B cell (primary cell): ENCODE results near the gene PBX1. TPM values are rescaled to one million over a fixed set of nuclear protein-coding genes. Genes with fewer than 3 reads are reported as not detected.

Source experiments
- ATAC-seq: fragments of 200-7000 bp; cut with Tn5 transposase; one replicate; pipeline ENCODE4 v1.10.0; 2021; ENCODE audit warnings: low read depth, mild to moderate bottlenecking, moderate number of reproducible peaks, moderate library complexity
- CTCF ChIA-PET: fragments of 350-600 bp; sonication (Branson Sonifier 250); formaldehyde crosslinking; loops from one replicate; lab custom pipeline; 2021; ENCODE audit warnings: antibody characterized with exemption, inconsistent platforms; lab: Charles Lee
- POLR2A ChIA-PET: fragments of 350-600 bp; sonication (Branson Sonifier 250); formaldehyde crosslinking; loops from one replicate; lab custom pipeline; 2021; ENCODE audit warnings: antibody characterized with exemption; lab: Charles Lee
- DNase-seq: peaks from one replicate; pipeline ENCODE4 v3.0.0; 2013
- H2AFZ ChIP-seq: 2 replicates; pipeline ENCODE4 v1.6.1; 2012; ENCODE audit warnings: mild to moderate bottlenecking, low read depth, low read length; ENCODE audit not compliant: insufficient read depth, poor library complexity, severe bottlenecking
- H3K27ac ChIP-seq, 2 donors: 1 replicate in 1 of 2; 2 replicates in 1 of 2; pipeline ENCODE4 v1.5.1; 2012 to 2013; ENCODE audit warnings: low read length in 2 of 2, mild to moderate bottlenecking in 2 of 2, moderate library complexity in 1 of 2
- H3K27me3 ChIP-seq, 4 experiments: fragments of 200-600 bp in 1 of 4; sonication (generic) in 1 of 4; replicated peaks in 1 of 4; 1 replicate in 2 of 4; 2 replicates in 2 of 4; pipeline versions ENCODE4 v1.6.1 to v1.7.0; 2013 to 2016; ENCODE audit warnings: low read length in 3 of 4, mild to moderate bottlenecking in 2 of 4, mixed read lengths in 1 of 4, moderate library complexity in 1 of 4; ENCODE audit not compliant: insufficient read depth in 4 of 4, control insufficient read depth in 3 of 4; ENCODE audit errors: control extremely low read depth in 1 of 4
- H3K36me3 ChIP-seq, 2 experiments: replicated peaks in 1 of 2; 1 replicate in 1 of 2; 2 replicates in 1 of 2; pipeline versions ENCODE4 v1.6.1 to v1.7.1; 2013; ENCODE audit warnings: low read length in 1 of 2; ENCODE audit not compliant: insufficient read depth in 2 of 2, control insufficient read depth in 1 of 2; ENCODE audit errors: control extremely low read depth in 1 of 2, extremely low read depth in 1 of 2
- H3K4me1 ChIP-seq, 2 donors: fragments of 200-600 bp in 1 of 2; sonication (generic) in 1 of 2; 1 replicate in 1 of 2; 2 replicates in 1 of 2; pipeline versions ENCODE4 v1.5.1 to v1.6.1; 2013 to 2017; ENCODE audit warnings: low read length in 2 of 2; ENCODE audit not compliant: control insufficient read depth in 2 of 2, insufficient read depth in 2 of 2
- H3K4me2 ChIP-seq: replicated peaks from 2 replicates; pipeline ENCODE3; 2012; ENCODE audit warnings: mild to moderate bottlenecking, low read depth, low read length; ENCODE audit not compliant: poor library complexity, severe bottlenecking
- H3K4me3 ChIP-seq, 5 experiments: fragments of 200-600 bp in 1 of 5; sonication (generic) in 1 of 5; 1 replicate in 3 of 5; 2 replicates in 2 of 5; pipeline versions ENCODE4 v1.5.1 to v1.7.0; 2011 to 2016; ENCODE audit warnings: low read length in 4 of 5, mild to moderate bottlenecking in 4 of 5, low read depth in 2 of 5, control low read depth in 1 of 5, moderate library complexity in 1 of 5; ENCODE audit not compliant: insufficient read depth in 1 of 5; ENCODE audit errors: control extremely low read depth in 1 of 5, extremely low read depth in 1 of 5
- H3K79me2 ChIP-seq: fragments of 200-600 bp; sonication (generic); one replicate; pipeline ENCODE4 v1.6.0; 2016; ENCODE audit warnings: low read length; ENCODE audit not compliant: control insufficient read depth, insufficient read depth
- H3K9ac ChIP-seq: fragments of 200-600 bp; sonication (generic); 2 replicates; pipeline ENCODE4 v1.6.1; 2017; ENCODE audit warnings: mild to moderate bottlenecking, low read length, moderate library complexity
- H3K9me3 ChIP-seq, 3 donors: one replicate each; pipeline versions ENCODE4 v1.6.1 to v1.7.1; 2013; ENCODE audit warnings: low read length in 2 of 3; ENCODE audit not compliant: control insufficient read depth in 2 of 3, insufficient read depth in 1 of 3; ENCODE audit errors: control extremely low read depth in 1 of 3
- H4K20me1 ChIP-seq: 2 replicates; pipeline ENCODE4 v1.6.0; 2012; ENCODE audit warnings: mild to moderate bottlenecking, low read length; ENCODE audit not compliant: insufficient read depth, control insufficient read depth, poor library complexity, severe bottlenecking
- H3K27ac Mint-ChIP-seq: one replicate; pipeline ENCODE4 v1.8.0; 2021; ENCODE audit warnings: mixed read lengths
- H3K27me3 Mint-ChIP-seq: one replicate; pipeline ENCODE4 v1.8.0; 2021; ENCODE audit warnings: mixed read lengths
- H3K4me1 Mint-ChIP-seq: one replicate; pipeline ENCODE4 v1.8.0; 2021; ENCODE audit warnings: mixed read lengths
- H3K4me3 Mint-ChIP-seq: one replicate; pipeline ENCODE4 v1.8.0; 2021; ENCODE audit warnings: mixed read lengths
- H3K9me3 Mint-ChIP-seq: one replicate; pipeline ENCODE4 v1.8.0; 2022; ENCODE audit warnings: mixed read lengths; ENCODE audit not compliant: insufficient read depth
- EZH2 ChIP-seq: IDR thresholded peaks from 2 replicates; pipeline ENCODE4 v1.6.1; 2012; ENCODE audit warnings: borderline replicate concordance, low read depth, mild to moderate bottlenecking, moderate library complexity, low read length; ENCODE audit not compliant: insufficient read depth, poor library complexity, severe bottlenecking
- WGBS: methylation state at CpG from one replicate; pipeline ENCODE4 v1.1.5; 2013; ENCODE audit warnings: missing lambda C conversion rate; ENCODE audit not compliant: insufficient coverage; 5-methylcytosine and 5-hydroxymethylcytosine counted together
- intact Hi-C: fragments of 100-400 bp; cut with micrococcal nuclease; formaldehyde crosslinking; loops from one replicate; pipeline ENCODE4 v1.10.0; 2022
- polyA plus RNA-seq: library from polyadenylated mRNA; depleted of rRNA; stranded (reverse); fragments of >200 nt; gene quantifications from 2 replicates; pipeline ENCODE4 v1.2.3, GENCODE V29; 2012
- total RNA-seq, 2 donors: library from RNA; stranded (reverse); fragments of 120-200 nt in 1 of 2; gene quantifications; 1 replicate in 1 of 2; 2 replicates in 1 of 2; pipeline versions ENCODE4 v1.2.3 to v1.2.4, GENCODE V29; 2013 to 2022
- TF ChIP-seq, protein P1 (sequence below): fragments of 200-600 bp; IDR thresholded peaks from one replicate; pipeline ENCODE4 v1.8.0; 2022; ENCODE audit warnings: antibody characterized with exemption, mild to moderate bottlenecking

PBX1 gene
- total and polyA plus RNA-seq, 2 donors (not counting 1 experiment from before 2014, with no cell fraction given), result 0.32 TPM; not detected in 1

DNA sequence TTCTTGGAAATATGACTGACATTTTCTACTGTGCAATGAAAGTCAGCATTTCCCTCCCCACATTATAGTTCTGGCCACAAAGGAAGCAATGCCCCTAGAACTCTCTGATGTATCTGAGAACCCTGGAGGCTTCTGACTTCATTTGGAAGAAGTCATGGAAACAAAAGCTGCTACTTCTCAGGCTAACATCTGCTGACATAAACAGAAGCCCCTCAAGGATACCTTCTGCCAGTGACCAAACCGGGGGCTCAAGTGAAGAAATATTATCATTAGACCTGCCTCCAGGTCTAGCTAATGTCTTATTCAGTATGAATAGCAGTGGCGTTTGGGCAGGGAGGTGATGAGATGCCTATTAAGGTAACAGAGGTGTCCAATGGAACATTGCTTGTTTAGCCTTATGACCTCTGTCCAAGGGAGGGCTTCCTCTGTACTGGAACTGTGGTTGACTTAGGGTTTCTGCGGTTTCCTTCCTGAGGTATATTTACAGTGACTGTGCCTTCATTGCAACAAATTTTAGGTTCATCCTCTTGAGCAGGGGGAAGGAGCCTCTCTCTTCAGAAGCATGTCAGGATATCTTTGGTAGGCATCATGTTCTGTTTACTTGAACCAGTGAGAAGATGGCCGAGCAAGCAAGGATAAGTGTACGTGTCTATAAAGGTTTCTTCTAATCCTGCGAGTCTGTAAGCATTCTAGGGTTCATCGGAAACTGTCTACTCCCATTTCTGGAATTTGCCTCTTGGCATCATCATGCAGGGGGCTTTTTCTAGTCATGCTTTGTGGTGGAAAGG lies 161.7 kb downstream of the PBX1 start:
- H4K20me1 ChIP-seq, result no peaks in the 10 kb centered on the region
- no peaks in the 10 kb centered on the region for H3K36me3 ChIP-seq
- H3K4me2 ChIP-seq, result no peak overlapping the region
- H3K4me3 ChIP-seq, result no peak overlapping the region
- H3K79me2 ChIP-seq, result no peaks in the 10 kb centered on the region
- H3K9me3 Mint-ChIP-seq, result peaks cover 5% of the 10 kb centered on the region
- no peak for ATAC-seq
- H3K27me3 Mint-ChIP-seq, result peaks cover 2% of the 10 kb centered on the region
- H3K4me1 ChIP-seq, result no peaks in the 10 kb centered on the region
- peaks cover 3% of the 10 kb centered on the region for H3K4me1 Mint-ChIP-seq
- intact Hi-C loops, result no loop called here
- H3K9ac ChIP-seq, result no peak overlapping the region
- peaks cover 0 to 5% (median 0%) of the 10 kb centered on the region in 3 donors for H3K9me3 ChIP-seq
- H3K27ac Mint-ChIP-seq, result no peak overlapping the region
- no peak overlapping the region for H2AFZ ChIP-seq
- no peak overlapping the region for H3K27ac ChIP-seq
- ChIA-PET POLR2A (no interaction called here), CTCF (no interaction called here)
- 31% methylated on average over 5 of the region's 7 CpGs for WGBS
- no peak overlapping the region for H3K4me3 Mint-ChIP-seq
- DNase-seq, result no peak
- peaks cover 0 to 2% (median 0%) of the 10 kb centered on the region in 4 experiments for H3K27me3 ChIP-seq
- TF ChIP-seq EZH2, result no peak
- TF ChIP-seq, protein P1, sequence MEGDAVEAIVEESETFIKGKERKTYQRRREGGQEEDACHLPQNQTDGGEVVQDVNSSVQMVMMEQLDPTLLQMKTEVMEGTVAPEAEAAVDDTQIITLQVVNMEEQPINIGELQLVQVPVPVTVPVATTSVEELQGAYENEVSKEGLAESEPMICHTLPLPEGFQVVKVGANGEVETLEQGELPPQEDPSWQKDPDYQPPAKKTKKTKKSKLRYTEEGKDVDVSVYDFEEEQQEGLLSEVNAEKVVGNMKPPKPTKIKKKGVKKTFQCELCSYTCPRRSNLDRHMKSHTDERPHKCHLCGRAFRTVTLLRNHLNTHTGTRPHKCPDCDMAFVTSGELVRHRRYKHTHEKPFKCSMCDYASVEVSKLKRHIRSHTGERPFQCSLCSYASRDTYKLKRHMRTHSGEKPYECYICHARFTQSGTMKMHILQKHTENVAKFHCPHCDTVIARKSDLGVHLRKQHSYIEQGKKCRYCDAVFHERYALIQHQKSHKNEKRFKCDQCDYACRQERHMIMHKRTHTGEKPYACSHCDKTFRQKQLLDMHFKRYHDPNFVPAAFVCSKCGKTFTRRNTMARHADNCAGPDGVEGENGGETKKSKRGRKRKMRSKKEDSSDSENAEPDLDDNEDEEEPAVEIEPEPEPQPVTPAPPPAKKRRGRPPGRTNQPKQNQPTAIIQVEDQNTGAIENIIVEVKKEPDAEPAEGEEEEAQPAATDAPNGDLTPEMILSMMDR, result no peak

DNA sequence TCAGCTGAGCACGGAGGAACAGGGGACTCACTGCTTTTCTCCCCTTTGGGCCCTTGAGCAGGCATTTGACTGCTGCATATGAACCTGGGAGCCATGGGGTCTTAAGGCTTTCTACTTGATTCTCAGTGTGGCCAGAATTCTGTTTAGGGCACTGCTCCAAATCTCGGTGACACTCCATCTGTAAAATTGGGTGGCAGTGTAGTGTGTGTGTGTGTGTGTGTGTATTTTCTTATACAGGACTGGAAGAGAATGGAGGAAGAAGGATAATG lies 162.2 kb downstream of the PBX1 start:
- no peak for DNase-seq
- Histone ChIP-seq H2AFZ (no peak overlapping the region), H3K9me3 (peaks cover 0 to 5% (median 0%) of the 10 kb centered on the region in 3 donors), H3K4me3 (no peak overlapping the region), H3K36me3 (no peaks in the 10 kb centered on the region), H3K27me3 (peaks cover 0 to 2% (median 0%) of the 10 kb centered on the region in 4 experiments), H3K4me2 (no peak overlapping the region), H3K4me1 (no peaks in the 10 kb centered on the region), H4K20me1 (no peaks in the 10 kb centered on the region), H3K9ac (no peak overlapping the region), H3K27ac (no peak overlapping the region), H3K79me2 (no peaks in the 10 kb centered on the region)
- TF ChIP-seq EZH2, result no peak
- TF ChIP-seq, protein P1, result no peak
- CTCF ChIA-PET, result no interaction called here
- intact Hi-C loops, result no loop called here
- peaks cover 5% of the 10 kb centered on the region for H3K9me3 Mint-ChIP-seq
- H3K4me1 Mint-ChIP-seq, result peaks cover 3% of the 10 kb centered on the region
- peaks cover 2% of the 10 kb centered on the region for H3K27me3 Mint-ChIP-seq
- ATAC-seq, result no peak
- H3K27ac Mint-ChIP-seq, result no peak overlapping the region
- POLR2A ChIA-PET, result no interaction called here
- WGBS, result 17% methylated on average over 2 of the region's 2 CpGs
- H3K4me3 Mint-ChIP-seq, result no peak overlapping the region
